ENCODE results near the gene RPS6KB2.

The RPS6KB2 gene

GRCh38 chr11:67431346-67432249 lies 3.3 kb downstream of the RPS6KB2 start:
- FAIRE-seq, result no peak

- no peak for FAIRE-seq
Observed at GRCh38 chr11:67432655-67433349, 4.5 kb downstream of the RPS6KB2 start.

- FAIRE-seq, result no peak
Observed at GRCh38 chr11:67433536-67434394, 5.5 kb downstream of the RPS6KB2 start.

DNA sequence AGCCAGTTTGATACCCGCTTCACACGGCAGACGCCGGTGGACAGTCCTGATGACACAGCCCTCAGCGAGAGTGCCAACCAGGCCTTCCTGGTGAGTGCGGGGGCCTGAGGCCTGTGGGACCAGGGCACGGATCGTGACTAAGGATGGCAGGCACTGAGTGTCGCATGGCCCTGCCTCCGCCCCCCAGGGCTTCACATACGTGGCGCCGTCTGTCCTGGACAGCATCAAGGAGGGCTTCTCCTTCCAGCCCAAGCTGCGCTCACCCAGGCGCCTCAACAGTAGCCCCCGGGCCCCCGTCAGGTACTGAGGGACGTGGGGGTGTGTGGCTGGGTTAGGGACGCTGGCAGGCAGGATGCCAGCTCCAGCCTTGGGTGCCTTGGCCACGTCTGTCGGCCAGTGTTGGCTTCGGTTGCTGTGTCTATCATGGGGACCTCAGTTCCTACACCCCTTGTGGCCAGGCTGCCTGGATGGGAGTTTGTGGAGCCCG lies 6.1 kb downstream of the RPS6KB2 start:
- FAIRE-seq, result no peak

DNA sequence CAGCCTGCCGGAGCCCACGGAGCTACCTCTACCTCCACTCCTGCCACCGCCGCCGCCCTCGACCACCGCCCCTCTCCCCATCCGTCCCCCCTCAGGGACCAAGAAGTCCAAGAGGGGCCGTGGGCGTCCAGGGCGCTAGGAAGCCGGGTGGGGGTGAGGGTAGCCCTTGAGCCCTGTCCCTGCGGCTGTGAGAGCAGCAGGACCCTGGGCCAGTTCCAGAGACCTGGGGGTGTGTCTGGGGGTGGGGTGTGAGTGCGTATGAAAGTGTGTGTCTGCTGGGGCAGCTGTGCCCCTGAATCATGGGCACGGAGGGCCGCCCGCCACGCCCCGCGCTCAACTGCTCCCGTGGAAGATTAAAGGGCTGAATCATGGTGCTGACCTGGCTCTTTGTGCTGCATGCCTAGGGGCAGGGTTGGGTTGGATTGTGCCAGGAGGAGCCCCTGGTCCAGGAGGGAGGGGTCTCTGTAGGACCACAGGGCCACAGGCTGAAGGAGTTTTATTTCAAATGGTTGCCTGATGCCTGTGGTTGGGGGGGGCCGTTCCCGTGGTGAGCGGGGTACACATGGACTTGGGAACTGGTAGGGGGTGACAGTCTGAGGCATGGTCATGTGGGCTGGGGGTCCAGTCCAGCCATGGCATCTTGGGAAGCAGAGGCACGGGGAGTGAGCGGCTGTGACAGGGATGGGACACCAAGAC lies 6.9 kb downstream of the RPS6KB2 start:
- no peak for FAIRE-seq

DNA sequence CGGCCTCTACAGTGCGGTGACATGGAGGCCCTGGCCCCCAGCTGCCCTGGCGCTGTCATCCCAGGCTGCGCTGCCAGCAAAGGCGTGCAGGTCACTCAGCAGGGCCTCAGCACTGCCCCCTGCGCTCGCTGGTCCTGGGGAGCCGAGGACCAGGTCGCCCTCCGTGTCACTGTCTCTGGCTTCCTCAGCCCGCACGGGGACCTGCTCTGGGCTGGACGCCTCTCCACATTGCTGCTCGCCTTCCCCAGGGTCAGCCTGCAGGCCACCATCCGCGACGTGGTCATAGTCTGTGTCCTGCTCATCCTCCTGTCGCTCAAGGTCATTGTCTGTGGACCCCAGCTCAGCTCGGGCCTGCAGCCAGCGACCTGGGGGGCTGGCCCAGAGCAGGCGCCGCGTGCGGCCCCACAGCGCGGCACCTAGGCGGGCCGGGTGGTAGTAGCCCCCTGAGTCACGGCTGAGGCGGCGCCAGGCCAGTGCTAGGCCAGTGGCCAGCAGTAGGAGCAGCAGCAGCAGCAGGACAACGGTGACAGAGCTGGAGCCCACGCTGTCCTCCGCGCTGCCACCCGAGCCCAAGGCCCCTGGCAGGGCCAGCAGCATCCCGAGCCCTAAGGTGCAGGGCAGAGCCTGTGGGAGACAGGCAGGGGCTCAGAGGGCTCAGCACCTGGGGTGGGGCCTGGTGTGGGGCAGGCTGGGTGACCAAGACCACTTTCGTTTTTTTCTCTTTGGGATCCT lies 7.6 kb downstream of the RPS6KB2 start:
- FAIRE-seq, result no peak

DNA sequence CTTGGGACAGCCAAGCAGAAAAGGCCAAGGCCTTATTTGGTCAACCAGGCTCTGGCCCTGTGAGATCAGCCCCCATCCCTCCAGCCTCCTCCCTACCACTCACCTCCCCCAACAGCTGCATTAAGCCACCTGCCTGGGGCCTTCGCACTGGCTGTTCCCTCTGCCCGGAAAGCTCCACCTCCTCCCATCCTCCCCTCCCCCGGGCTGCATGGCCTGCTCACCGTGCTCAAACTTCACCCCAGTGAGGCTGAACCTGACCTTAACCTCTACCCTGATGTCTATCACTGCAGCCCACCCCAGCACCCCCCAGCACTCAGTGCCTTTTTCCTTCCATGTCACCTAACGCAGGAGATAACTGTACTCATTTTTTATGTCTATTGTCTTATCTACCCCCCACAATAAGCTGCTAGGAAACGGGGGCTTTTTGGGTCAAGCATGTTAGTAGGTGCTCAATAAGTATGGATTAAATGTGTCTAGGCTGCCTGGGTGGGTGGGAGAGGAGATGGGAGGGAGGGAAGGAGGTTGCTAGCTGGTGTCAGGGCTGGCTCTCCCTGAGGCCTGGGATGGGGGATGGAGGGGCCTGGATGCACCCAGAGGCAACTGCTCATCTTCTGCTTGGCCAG lies 8.3 kb downstream of the RPS6KB2 start:
- FAIRE-seq, result no peak

GRCh38 chr11:67437082-67437808 lies 9.0 kb downstream of the RPS6KB2 start, which contains the start of gene PTPRCAP:
PTPRCAP (minus strand) TSS chr11:67437682; CDS start chr11:67437619, 63 bp downstream.
- no peak for FAIRE-seq

- no peak for FAIRE-seq
Observed at GRCh38 chr11:67437809-67438157, 9.5 kb downstream of the RPS6KB2 start.

DNA sequence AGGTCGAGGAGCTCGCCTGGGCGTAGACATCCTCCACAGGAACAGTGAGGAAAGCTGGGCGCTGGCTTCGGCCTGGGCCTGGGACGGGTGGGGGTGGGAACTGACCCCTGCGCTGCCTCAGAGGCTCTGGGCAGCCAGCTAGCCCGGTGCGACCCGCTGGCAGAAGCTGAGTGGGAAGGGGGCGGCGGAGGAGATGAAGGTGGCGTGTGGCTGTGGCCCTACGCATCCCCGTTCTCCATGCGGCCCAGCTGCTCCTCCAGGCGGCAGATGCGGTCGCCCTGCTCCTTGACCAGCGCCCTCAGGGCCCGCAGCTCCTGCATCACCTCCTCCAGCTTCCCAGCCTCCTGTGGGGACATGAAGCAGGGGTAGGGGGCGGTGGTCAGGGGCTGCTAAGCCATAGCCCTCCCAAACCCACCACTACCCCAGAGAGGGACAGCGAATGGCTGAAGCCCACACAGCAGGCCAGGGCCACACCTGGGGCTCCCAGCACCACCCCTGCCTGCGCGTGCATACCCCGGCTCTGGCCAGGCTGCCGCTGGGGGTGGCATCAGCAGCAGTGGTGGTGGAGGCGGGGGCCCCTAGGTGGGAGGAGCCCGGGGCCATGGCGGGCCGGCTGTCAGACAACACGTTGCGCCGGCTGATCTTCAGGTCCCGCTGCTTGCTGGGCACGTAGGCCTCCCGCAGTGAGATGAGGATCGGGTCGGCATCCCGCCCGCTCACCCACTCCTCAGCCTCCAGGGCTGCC lies 10.0 kb downstream of the RPS6KB2 start:
- no peak for FAIRE-seq

GRCh38 chr11:67439321-67440228 lies 11.3 kb downstream of the RPS6KB2 start:
- no peak for FAIRE-seq

DNA sequence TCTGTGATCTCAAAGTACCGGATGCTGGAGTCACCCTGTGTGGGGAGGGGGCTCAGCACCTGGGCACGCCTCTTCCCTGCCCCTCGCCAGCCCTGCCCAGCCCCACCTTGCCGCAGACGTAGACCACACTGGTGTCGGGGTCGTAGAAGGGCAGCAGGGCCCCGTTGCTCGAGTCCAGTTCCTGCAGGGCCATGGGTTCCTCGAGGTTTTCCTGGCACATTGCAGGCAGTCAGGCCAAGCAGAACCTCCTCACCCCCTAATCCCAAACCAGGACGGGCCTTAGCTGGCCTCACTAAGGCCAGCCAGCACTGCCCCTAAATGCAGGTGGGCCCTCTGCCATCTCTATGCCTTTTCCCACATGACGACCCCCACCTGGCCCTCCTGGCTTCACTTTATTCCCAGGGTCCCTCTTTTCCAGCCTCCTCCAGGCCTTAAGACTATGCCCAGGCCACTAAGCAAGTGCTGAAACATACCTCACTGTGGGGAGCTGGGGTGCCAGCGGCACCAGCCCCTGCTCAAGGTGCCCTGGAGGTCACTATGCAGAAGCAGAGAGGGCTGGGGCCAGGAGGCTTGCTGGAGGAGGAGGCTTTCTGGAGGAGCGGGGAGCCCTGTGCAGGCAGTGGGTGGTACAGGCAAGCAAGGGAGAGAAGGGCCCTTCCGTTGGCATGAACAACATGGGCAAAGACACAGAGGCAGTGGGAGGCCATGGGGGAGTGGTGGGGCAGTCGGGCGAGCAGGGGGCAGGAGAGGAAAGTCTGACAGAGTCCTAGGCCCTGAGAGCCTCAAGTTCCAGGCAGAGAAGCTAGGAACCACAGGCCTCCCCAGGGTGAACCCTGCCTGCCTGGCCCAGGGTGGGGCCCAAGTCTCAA lies 12.2 kb downstream of the RPS6KB2 start:
- no peak for FAIRE-seq

DNA sequence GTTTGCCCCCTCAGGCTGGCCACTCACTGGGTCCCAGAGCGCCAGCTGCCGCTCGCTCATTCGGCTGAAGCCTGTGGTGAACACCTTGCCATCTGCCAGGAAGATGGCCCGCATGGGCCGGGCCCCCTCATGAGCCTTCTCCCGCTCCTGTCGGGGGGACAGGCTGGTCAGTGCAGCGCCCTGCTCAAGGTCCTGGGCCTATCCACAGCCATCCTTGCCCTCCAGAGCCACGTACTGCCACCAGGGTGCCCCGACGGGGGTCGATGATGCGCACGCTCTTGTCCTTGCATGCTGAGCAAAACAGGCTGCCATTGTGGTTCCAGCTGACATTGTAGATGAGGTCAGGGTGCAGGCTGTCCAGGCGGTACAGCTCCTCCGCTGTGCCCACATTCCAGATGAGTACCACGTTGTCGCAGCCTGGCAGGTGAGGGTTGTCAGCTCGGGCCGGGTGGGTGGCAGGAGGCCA lies 12.8 kb downstream of the RPS6KB2 start:
- no peak for FAIRE-seq

- no peak for FAIRE-seq
Observed at GRCh38 chr11:67441731-67442351, 13.5 kb downstream of the RPS6KB2 start.

- FAIRE-seq, result no peak
Observed at GRCh38 chr11:67442504-67443404, 14.5 kb downstream of the RPS6KB2 start.

DNA sequence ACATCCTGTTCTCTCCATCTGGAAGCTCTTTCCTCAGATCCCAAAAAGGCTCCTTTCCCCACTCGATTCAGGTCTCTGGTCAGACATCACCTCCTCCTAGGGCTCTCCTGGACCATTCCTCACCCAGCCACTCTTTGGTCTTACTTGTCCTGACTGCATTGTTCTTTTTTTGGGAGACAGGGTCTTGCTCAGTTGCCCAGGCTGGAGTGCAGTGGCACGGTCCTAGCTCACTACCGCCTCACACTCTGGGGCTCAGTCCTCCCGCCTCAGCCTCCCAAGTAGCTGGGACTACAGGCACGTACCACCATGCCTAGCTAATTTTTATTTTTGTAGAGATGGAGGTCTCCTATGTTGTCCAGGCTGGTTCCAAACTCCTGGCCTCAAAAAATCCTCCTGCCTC lies 17.2 kb downstream of the RPS6KB2 start:
- no peak for FAIRE-seq

All from A204.1 (cell line).